Endothelial cell of umbilical vein (primary cell): ENCODE results near the gene ATP5PB. TPM values are rescaled to one million over a fixed set of nuclear protein-coding genes. Genes with fewer than 3 reads are reported as not detected.

Experiments used
- BruUV-seq: library from RNA; stranded (reverse); fragments of 400-500 nt; replicated peaks from 2 replicates; lab custom pipeline; 2021; lab: Mats Ljungman, UMichigan
- CTCF ChIA-PET: fragments of 300-600, 350-600 bp; sonication (Branson Sonifier 250); formaldehyde crosslinking; loops from one replicate; lab custom pipeline; 2021; ENCODE audit warnings: antibody characterized with exemption, inconsistent platforms; lab: Charles Lee
- POLR2A ChIA-PET: fragments of 300-600, 350-600 bp; sonication (Branson Sonifier 250); formaldehyde crosslinking; loops from one replicate; lab custom pipeline; 2021; ENCODE audit warnings: antibody characterized with exemption, inconsistent platforms; lab: Charles Lee
- DNase-seq: peaks from one replicate; pipeline ENCODE4 v3.0.0-alpha.2; 2011; ENCODE audit warnings: low read depth, low spot score
- FAIRE-seq: peaks from 2 replicates; lab custom pipeline; 2011; peaks lifted over from hg19 to GRCh38; lab: Jason Lieb, UNC
- H2AFZ ChIP-seq: 2 replicates; pipeline ENCODE4 v1.6.0; 2012; ENCODE audit warnings: low read depth, low read length, control low read depth, inconsistent platforms
- H3K27ac ChIP-seq: 2 replicates; pipeline ENCODE4 v1.5.1; 2011; ENCODE audit warnings: low read depth, mild to moderate bottlenecking, control low read depth, low read length, moderate library complexity; ENCODE audit not compliant: insufficient read depth
- H3K27me3 ChIP-seq, 2 experiments: 2 replicates each; pipeline versions ENCODE4 v1.6.0 to v1.6.1; 2011; ENCODE audit warnings: low read length in 2 of 2, mixed read lengths in 1 of 2; ENCODE audit not compliant: control insufficient read depth in 2 of 2, insufficient read depth in 2 of 2
- H3K36me3 ChIP-seq, 2 experiments: 2 replicates in 1 of 2; 3 replicates in 1 of 2; pipeline ENCODE4 v1.5.1; 2011; ENCODE audit warnings: low read length in 2 of 2, mild to moderate bottlenecking in 1 of 2, moderate library complexity in 1 of 2; ENCODE audit not compliant: control insufficient read depth in 2 of 2, insufficient read depth in 2 of 2; ENCODE audit errors: extremely low read depth in 1 of 2
- H3K4me1 ChIP-seq: 3 replicates; pipeline ENCODE4 v1.5.1; 2011; ENCODE audit warnings: mild to moderate bottlenecking, low read length; ENCODE audit not compliant: control insufficient read depth, insufficient read depth; ENCODE audit errors: extremely low read depth
- H3K4me2 ChIP-seq: 2 replicates; pipeline ENCODE4 v1.6.1; 2011; ENCODE audit warnings: low read length, control low read depth, mixed read lengths; ENCODE audit not compliant: insufficient read depth
- H3K4me3 ChIP-seq, 3 experiments: fragments of 200-600 bp in 1 of 3; sonication (generic), shearing (Covaris generic) in 1 of 3; replicated peaks in 1 of 3; 2 replicates each; pipeline ENCODE4 v1.5.1; 2011 to 2016; ENCODE audit warnings: control low read depth in 3 of 3, low read length in 3 of 3, mild to moderate bottlenecking in 2 of 3, inconsistent platforms in 1 of 3, low read depth in 1 of 3, moderate library complexity in 1 of 3; ENCODE audit not compliant: insufficient read depth in 1 of 3
- H3K79me2 ChIP-seq: 2 replicates; pipeline ENCODE4 v1.6.0; 2012; ENCODE audit warnings: low read length, inconsistent platforms; ENCODE audit not compliant: control insufficient read depth, insufficient read depth
- H3K9ac ChIP-seq: replicated peaks from 2 replicates; pipeline ENCODE3; 2011; ENCODE audit warnings: low read length, control low read depth; ENCODE audit not compliant: insufficient read depth; ENCODE audit errors: extremely low read depth
- H3K9me1 ChIP-seq: replicated peaks from 3 replicates; pipeline ENCODE4 v1.6.0; 2011; ENCODE audit warnings: mild to moderate bottlenecking, low read length; ENCODE audit not compliant: control insufficient read depth, insufficient read depth; ENCODE audit errors: extremely low read depth
- H3K9me3 ChIP-seq: replicated peaks from 2 replicates; pipeline ENCODE4 v1.5.1; 2012; ENCODE audit warnings: low read length, inconsistent platforms; ENCODE audit not compliant: control insufficient read depth, insufficient read depth
- H4K20me1 ChIP-seq: replicated peaks from 2 replicates; pipeline ENCODE3; 2011; ENCODE audit warnings: mild to moderate bottlenecking, low read length; ENCODE audit not compliant: control insufficient read depth, insufficient read depth; ENCODE audit errors: extremely low read depth
- FOS ChIP-seq: IDR thresholded peaks from 2 replicates; pipeline ENCODE4 v1.6.1; 2011; ENCODE audit warnings: mild to moderate bottlenecking, low read length, moderate library complexity, borderline replicate concordance; ENCODE audit not compliant: insufficient read depth
- dilution Hi-C: fragments of 300-500 bp; cut with MboI; formaldehyde crosslinking; loops from one replicate; pipeline ENCODE4 v1.15.0; 2019; ENCODE audit warnings: low sequenced_read_pairs; ENCODE audit not compliant: extremely low pct_ligation_motif_present
- intact Hi-C: fragments of 100-400 bp; cut with micrococcal nuclease; formaldehyde crosslinking; loops from one replicate; pipeline ENCODE4 v1.10.0; 2022
- polyA plus RNA-seq, 4 experiments: library from polyadenylated mRNA; depleted of rRNA in 3 of 4; stranded (reverse) in 3 of 4; unstranded in 1 of 4; fragments of >200 nt; gene quantifications; 2 replicates each; pipeline versions ENCODE4 v1.2.1 to v1.2.3, GENCODE V29; 2011 to 2012; ENCODE audit warnings: missing spikeins in 1 of 4
- total RNA-seq: library from RNA; stranded (reverse); gene quantifications from 2 replicates; pipeline ENCODE4 v1.2.3, GENCODE V29; 2021
- TF ChIP-seq, protein P1 (sequence below), 2 donors: IDR thresholded peaks; 1 replicate in 1 of 2; 2 replicates in 1 of 2; pipeline ENCODE4 v1.5.1; 2011; ENCODE audit warnings: low read length in 2 of 2, mild to moderate bottlenecking in 2 of 2, moderate library complexity in 2 of 2, control low read depth in 1 of 2, inconsistent platforms in 1 of 2, low read depth in 1 of 2; ENCODE audit not compliant: insufficient read depth in 1 of 2; ENCODE audit errors: extremely low read depth in 1 of 2

ATP5PB gene
- total and polyA plus RNA-seq, 2 donors (not counting 3 experiments of a cell fraction or from before 2014, with no cell fraction given), result 231 to 244 TPM

DNA sequence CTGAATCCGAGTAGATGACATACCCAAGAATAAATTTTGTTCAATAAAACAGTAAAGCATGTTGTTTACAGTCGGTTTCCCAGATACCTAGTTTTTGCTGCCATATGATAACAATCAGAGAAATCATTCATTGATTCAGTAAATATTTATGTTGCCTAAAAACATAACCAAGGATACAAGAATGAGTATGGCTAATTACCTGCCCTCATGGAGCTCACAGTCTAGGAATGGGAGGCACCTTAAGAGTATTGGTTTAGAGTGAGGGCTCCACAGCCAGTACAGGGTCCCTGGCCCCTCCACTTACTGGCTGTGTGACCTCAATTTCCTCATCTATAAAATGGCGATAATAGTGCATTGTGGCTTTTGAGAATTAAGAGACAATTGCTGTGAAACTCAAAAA is 921 bp downstream of the ATP5PB start:
- DNase-seq, result no peak
- peak overlapping the region; percentile 74 for H3K27ac ChIP-seq
- no peak for TF ChIP-seq FOS
- BruUV-seq, result no TSS peak
- peaks cover 1 to 7% of the 10 kb centered on the region in 2 experiments for H3K36me3 ChIP-seq
- CTCF ChIA-PET, result interaction anchor here (1.1 kb wide), 1 partner anchor 10 kb away, joined by 3 read pairs; no protein-coding TSS in a partner anchor
- no peaks in the 10 kb centered on the region for H3K27me3 ChIP-seq
- no peak for FAIRE-seq
- H3K9me1 ChIP-seq, result no peaks in the 10 kb centered on the region
- H3K9me3 ChIP-seq, result no peaks in the 10 kb centered on the region
- intact Hi-C loops, result no loop called here
- peaks cover 3% of the 10 kb centered on the region for H4K20me1 ChIP-seq
- peak overlapping the region; percentile 95 for H3K9ac ChIP-seq
- dilution Hi-C loops, result no loop called here
- H2AFZ ChIP-seq, result peak overlapping the region; percentile 75
- H3K4me1 ChIP-seq, result peaks cover 21% of the 10 kb centered on the region
- H3K4me3 ChIP-seq, result peak overlapping the region; percentile 72 to 96 (median 87)
- POLR2A ChIA-PET, result no interaction called here
- H3K4me2 ChIP-seq, result peak overlapping the region; percentile 98
- peaks cover 87% of the 10 kb centered on the region for H3K79me2 ChIP-seq

DNA sequence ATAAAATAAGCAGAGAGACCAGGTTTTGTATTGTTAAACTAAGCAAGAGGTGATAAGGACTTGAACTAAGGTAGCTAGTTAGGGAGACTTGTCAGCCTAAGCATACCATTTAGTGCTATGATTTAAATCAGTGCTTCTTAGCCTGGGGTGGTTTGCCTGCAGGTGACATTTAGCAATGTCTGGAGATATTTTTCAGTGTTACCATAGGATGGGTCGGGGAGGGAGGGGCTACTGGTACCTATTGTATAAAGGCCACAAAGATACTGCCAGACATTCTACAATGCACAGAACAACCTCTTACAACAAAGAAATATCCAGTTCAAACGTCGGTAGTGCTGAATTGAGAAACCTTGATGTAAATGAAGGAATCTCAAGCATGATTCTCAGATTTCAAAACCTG is 3.3 kb downstream of the ATP5PB start:
- FAIRE-seq, result no peak
- CTCF ChIA-PET, result interaction anchor here (0.7 to 1.4 kb wide), 3 partner anchors 10 to 55 kb away, joined by 3 to 4 read pairs (median 3); no protein-coding TSS in a partner anchor
- peaks cover 0 to 24% of the 10 kb centered on the region in 2 experiments for H3K36me3 ChIP-seq

More for the DNA sequence above, 3.3 kb downstream of the ATP5PB start:
- H3K9me3 ChIP-seq, result no peaks in the 10 kb centered on the region
- dilution Hi-C loops (no loop called here), intact Hi-C loops (no loop called here)
- no peak for DNase-seq
- no peak overlapping the region for H3K9ac ChIP-seq
- H3K9me1 ChIP-seq, result no peaks in the 10 kb centered on the region
- TF ChIP-seq, protein P1, sequence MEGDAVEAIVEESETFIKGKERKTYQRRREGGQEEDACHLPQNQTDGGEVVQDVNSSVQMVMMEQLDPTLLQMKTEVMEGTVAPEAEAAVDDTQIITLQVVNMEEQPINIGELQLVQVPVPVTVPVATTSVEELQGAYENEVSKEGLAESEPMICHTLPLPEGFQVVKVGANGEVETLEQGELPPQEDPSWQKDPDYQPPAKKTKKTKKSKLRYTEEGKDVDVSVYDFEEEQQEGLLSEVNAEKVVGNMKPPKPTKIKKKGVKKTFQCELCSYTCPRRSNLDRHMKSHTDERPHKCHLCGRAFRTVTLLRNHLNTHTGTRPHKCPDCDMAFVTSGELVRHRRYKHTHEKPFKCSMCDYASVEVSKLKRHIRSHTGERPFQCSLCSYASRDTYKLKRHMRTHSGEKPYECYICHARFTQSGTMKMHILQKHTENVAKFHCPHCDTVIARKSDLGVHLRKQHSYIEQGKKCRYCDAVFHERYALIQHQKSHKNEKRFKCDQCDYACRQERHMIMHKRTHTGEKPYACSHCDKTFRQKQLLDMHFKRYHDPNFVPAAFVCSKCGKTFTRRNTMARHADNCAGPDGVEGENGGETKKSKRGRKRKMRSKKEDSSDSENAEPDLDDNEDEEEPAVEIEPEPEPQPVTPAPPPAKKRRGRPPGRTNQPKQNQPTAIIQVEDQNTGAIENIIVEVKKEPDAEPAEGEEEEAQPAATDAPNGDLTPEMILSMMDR (IDR thresholded peaks at IDR 0.05; ENCODE audit: extremely low read depth in 1 of 2, insufficient read depth in 1 of 2, low read depth in 1 of 2, low read length in 2 of 2), result no peak
- H3K79me2 ChIP-seq, result peaks cover 75% of the 10 kb centered on the region
- peaks cover 15% of the 10 kb centered on the region for H3K4me1 ChIP-seq
- no peaks in the 10 kb centered on the region for H3K27me3 ChIP-seq
- H3K4me3 ChIP-seq, result no peak overlapping the region
- H2AFZ ChIP-seq, result no peak overlapping the region
- H3K27ac ChIP-seq, result no peak overlapping the region
- POLR2A ChIA-PET, result interaction anchor here (0.6 to 1.8 kb wide), 2 partner anchors 10 to 633 kb away, joined by 3 to 4 read pairs; no protein-coding TSS in a partner anchor
- no TSS peak for BruUV-seq
- peaks cover 4% of the 10 kb centered on the region for H4K20me1 ChIP-seq
- no peak overlapping the region for H3K4me2 ChIP-seq
